Gastrocnemius medialis (tissue), 4 donors: ENCODE measurements around the gene SS18L1.

ENCODE experiments used
- POLR2A ChIP-seq, 2 donors: fragments of 450-650 bp; IDR thresholded peaks; one replicate each; pipeline ENCODE4 v1.6.1; 2017; ENCODE audit warnings: antibody characterized with exemption in 2 of 2, mild to moderate bottlenecking in 2 of 2, moderate library complexity in 2 of 2
- TF ChIP-seq, protein P1 (sequence below), 5 experiments: fragments of 450-650 bp in 3 of 5; fragments of 200-600 bp in 2 of 5; sonication (generic) in 2 of 5; IDR thresholded peaks in 4 of 5; conservative IDR thresholded peaks in 1 of 5; 1 replicate in 4 of 5; 2 replicates in 1 of 5; pipeline ENCODE4 v1.5.1; 2016 to 2019; ENCODE audit warnings: antibody characterized with exemption in 5 of 5, mild to moderate bottlenecking in 3 of 5, moderate library complexity in 3 of 5

DNA sequence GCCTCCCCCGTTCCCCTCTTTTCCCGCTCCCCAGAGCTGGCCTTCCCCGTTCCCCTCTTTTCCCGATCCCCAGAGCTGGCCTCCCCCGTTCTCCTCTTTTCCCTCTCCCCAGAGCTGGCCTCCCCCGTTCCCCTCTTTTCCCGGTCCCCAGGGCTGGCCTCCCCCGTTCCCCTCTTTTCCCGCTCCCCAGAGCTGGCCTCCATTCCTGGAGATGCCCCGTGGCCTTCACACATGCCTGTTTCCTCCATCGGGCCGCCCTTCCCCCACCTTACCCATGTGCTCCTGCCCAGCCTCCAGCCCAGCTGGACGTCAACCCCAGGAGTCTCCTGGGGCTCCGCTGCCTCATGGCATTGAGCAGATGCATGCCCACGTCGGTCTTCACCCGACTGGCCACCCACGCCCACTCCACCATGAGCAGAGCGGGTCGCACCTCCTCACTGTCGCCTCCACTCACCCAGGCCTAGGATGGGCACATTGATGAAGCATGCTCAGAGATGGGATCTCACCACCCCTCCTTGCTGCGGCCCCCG, 8.3 kb downstream of the SS18L1 start:
- TF ChIP-seq, protein P1, sequence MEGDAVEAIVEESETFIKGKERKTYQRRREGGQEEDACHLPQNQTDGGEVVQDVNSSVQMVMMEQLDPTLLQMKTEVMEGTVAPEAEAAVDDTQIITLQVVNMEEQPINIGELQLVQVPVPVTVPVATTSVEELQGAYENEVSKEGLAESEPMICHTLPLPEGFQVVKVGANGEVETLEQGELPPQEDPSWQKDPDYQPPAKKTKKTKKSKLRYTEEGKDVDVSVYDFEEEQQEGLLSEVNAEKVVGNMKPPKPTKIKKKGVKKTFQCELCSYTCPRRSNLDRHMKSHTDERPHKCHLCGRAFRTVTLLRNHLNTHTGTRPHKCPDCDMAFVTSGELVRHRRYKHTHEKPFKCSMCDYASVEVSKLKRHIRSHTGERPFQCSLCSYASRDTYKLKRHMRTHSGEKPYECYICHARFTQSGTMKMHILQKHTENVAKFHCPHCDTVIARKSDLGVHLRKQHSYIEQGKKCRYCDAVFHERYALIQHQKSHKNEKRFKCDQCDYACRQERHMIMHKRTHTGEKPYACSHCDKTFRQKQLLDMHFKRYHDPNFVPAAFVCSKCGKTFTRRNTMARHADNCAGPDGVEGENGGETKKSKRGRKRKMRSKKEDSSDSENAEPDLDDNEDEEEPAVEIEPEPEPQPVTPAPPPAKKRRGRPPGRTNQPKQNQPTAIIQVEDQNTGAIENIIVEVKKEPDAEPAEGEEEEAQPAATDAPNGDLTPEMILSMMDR (IDR thresholded peaks at IDR 0.05 in 4 of 5, conservative IDR thresholded peaks at IDR 0.05 in 1 of 5) = no peak
- TF ChIP-seq POLR2A (IDR thresholded peaks at IDR 0.05) = no peak
